Cardiac septum (tissue), 1 donor: ENCODE measurements around the gene BIRC7. TPM values are rescaled to one million over a fixed set of nuclear protein-coding genes. Genes with fewer than 3 reads are reported as not detected.

Experiments
- DNase-seq: peaks from one replicate; pipeline ENCODE4 v3.0.0-alpha.2; 2020; ENCODE audit warnings: low spot score
- intact Hi-C: fragments of 100-400 bp; cut with DNase I; formaldehyde crosslinking; loops from one replicate; pipeline ENCODE4 v1.14.0; 2022
- microRNA-seq: library from miRNA; unstranded; fragments of <30 nt; microRNA quantifications from one replicate; pipeline ENCODE4 v1.2.0, GENCODE V29; 2020
- total RNA-seq: library from RNA; stranded (reverse); fragmentation: NEBNext Ultra II Directional; extraction: Animal tissue kit (Norgen Biotek cat#: 25700); gene quantifications from one replicate; pipeline ENCODE4 v1.2.1, GENCODE V29; 2021
- donor health status: DM: no; HTN: no; CAD: no.

BIRC7 gene
- total RNA-seq, 1 donor from 2014 or later: 1.1 TPM

GRCh38 chr20:63287697-63288580 is 52.2 kb downstream of the BIRC7 start:
- DNase-seq: no peak
- intact Hi-C loops: no loop called here

DNA sequence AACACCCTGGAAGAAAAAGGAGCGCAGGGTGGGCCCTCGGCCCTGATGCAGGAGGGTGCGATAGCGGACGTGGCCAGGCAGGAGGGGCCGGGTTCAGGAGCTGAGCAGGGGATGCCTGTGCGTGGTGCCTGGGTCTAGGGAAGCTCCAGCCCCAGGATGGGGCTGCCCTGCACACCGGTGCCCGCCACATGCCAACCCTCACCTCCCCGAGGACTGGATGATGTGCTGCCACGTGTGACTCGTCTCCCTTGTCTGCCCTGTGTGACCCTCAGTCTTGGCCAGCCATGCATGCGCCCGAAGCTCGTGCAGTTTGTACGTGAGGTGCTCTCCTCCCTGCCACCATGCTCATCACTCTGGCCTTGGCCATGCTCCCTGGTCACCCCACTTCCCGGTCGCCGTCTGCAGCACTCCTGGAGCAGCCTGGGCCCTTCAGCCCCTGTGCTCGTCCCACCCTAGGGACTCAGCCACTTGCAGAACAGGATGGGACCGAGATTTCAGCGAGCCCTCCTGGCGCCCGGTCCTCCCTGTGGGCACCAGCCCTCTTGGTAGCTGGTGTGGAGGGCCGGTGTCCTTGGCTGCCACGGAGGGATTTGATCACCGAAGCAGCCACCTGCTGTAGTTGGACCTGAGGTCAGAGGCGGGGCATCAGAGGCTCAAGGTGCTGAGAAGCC is 53.0 kb downstream of the BIRC7 start:
- intact Hi-C loops: no loop called here
- no peak for DNase-seq

GRCh38 chr20:63289311-63290135 is 53.8 kb downstream of the BIRC7 start:
- intact Hi-C loops: no loop called here
- no peak for DNase-seq

Small RNA genes within 50 kb of the gene (microRNA-seq; reads per million reads assigned to microRNA genes)
- gene MIR3196 (not detected), gene MIR4326 (not detected)

Other genes with a start within 250 kb of the BIRC7 start
- gene BHLHE23, start 228.9 kb upstream of the BIRC7 start, total RNA-seq: not detected
- gene YTHDF1, start 19.8 kb upstream of the BIRC7 start, total RNA-seq: 23.1 TPM
- gene NKAIN4, start 18.6 kb downstream of the BIRC7 start, total RNA-seq: not detected
- gene ARFGAP1, start 36.9 kb downstream of the BIRC7 start, total RNA-seq: 49.5 TPM
- gene COL20A1, start 57.3 kb downstream of the BIRC7 start, total RNA-seq: 0.22 TPM
- 0.16 TPM for gene CHRNA4, start 125.4 kb downstream of the BIRC7 start, total RNA-seq
- gene KCNQ2, start 236.8 kb downstream of the BIRC7 start, total RNA-seq: 0.86 TPM